Liver (tissue), 3 donors: ENCODE measurements around the gene FAP.

Source experiments
- GABPA ChIP-seq, 2 donors: IDR thresholded peaks in 1 of 2; conservative IDR thresholded peaks in 1 of 2; 2 replicates each; pipeline ENCODE4 v1.6.1; 2016; ENCODE audit warnings: antibody characterized with exemption in 2 of 2, mild to moderate bottlenecking in 1 of 2, moderate library complexity in 1 of 2
- TAF1 ChIP-seq: conservative IDR thresholded peaks from 2 replicates; pipeline ENCODE4 v1.6.1; 2016; ENCODE audit warnings: antibody characterized with exemption, mild to moderate bottlenecking
- TF ChIP-seq, protein P1 (sequence below): fragments of 150-350 bp; IDR thresholded peaks from 2 replicates; pipeline ENCODE4 v1.5.1; 2017; ENCODE audit warnings: improper control_type of control experiment, low read depth, low read length; ENCODE audit not compliant: missing input control
- donor health status: healthy.
- donor health status: healthy.

DNA sequence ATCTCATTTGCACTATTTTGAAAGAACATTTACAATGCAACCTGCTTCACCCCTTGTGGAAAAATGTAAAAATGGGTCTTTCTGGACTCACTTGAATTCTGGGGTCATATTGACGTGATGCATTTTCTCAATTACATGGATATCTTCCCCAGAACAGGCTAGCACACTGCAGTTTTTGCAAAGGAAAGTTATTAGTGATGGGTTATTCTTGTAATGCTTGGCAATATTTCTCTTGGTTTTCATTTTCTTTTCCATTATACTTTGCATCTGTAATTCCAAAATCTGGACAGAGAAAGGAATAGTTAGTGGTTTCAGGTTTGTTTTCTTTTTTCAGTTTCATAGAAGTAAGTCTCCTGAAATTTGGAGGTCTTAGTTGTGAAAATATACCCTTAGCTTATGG, 24.8 kb upstream of the FAP start:
- TF ChIP-seq TAF1 (no peak), GABPA (IDR thresholded peaks at IDR 0.05 in 1 of 2, conservative IDR thresholded peaks at IDR 0.05 in 1 of 2) (no peak)
- TF ChIP-seq, protein P1, sequence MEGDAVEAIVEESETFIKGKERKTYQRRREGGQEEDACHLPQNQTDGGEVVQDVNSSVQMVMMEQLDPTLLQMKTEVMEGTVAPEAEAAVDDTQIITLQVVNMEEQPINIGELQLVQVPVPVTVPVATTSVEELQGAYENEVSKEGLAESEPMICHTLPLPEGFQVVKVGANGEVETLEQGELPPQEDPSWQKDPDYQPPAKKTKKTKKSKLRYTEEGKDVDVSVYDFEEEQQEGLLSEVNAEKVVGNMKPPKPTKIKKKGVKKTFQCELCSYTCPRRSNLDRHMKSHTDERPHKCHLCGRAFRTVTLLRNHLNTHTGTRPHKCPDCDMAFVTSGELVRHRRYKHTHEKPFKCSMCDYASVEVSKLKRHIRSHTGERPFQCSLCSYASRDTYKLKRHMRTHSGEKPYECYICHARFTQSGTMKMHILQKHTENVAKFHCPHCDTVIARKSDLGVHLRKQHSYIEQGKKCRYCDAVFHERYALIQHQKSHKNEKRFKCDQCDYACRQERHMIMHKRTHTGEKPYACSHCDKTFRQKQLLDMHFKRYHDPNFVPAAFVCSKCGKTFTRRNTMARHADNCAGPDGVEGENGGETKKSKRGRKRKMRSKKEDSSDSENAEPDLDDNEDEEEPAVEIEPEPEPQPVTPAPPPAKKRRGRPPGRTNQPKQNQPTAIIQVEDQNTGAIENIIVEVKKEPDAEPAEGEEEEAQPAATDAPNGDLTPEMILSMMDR = no peak
